ENCODE data around the gene S100A14.

S100A14 gene

DNA sequence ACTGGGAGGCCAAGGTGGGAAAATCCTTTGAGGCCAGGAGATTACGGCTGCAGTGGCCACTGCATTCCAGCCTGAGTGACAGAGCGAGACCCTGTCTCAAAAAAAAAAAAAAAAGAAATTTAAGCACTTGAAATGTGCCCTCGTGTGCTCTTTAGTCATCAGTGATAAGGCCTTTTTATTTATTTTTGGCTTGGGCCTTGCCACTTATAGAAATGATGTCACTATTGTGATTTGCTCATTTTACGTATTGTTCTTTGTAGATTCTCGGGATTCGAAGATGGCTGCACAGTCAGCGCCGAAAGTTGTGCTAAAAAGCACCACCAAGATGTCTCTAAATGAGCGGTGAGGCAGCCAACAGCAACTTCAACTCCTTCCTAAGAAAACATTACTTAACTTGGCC lies 20.2 kb upstream of the S100A14 start:
- DNase-seq = no peak

GRCh38 chr1:153635872-153636271 lies 19.7 kb upstream of the S100A14 start:
- DNase-seq = no peak

DNA sequence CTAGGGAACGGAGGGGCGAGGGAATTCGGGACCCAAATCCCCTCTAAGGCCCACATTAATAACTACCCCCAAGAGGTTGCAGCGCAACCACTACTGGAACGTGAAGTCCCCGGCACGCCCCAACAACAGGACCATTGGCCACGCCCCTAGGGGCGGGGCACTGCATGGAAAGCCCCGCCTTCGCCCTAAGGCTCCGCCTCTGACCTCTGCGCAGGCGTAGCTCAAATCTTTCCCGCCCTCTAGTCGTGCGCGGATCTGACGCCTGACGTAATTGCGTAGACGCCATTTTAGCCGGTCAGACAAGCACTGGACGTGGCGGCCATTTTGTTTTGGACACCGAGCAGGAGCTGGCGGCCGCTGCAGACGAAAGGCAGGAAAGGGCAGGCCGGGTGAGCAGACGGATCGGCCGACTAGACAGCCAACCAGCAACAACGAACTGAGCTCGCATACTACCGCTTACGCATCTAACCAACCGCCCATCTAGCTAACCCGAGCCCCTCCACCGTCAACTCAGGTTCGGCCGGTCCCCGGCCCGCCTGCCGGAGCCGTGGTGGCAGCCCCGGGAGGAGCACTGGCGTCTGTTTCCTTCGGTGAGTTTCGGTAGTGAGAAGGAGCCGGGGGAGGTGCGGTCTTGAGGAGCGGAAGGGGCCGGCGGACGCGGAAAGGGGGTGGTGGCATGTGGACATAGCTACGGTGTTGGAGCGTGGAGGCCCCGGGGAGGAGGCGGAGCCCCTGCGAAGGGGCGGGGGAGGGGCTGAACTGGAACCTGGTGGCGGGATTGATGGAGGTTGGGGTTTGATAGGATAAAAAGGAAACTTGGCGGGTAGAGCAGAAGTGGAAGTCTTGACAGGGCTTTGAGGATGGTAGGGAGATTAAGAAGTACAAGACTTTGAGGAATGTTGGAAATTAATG lies 17.9 kb upstream of the S100A14 start, which contains the start of gene CHTOP:
Gene CHTOP, plus strand, starts transcription at position 313 of the 912 bp plus-strand sequence. CDS start 2,523 bp downstream, outside the sequence.
- peak; percentile 83 for DNase-seq

GRCh38 chr1:153633161-153633753 lies 17.1 kb upstream of the S100A14 start:
- DNase-seq = no peak

GRCh38 chr1:153631047-153632022 lies 15.2 kb upstream of the S100A14 start:
- no peak for DNase-seq

- no peak for DNase-seq
Observed at GRCh38 chr1:153630384-153630783, 14.3 kb upstream of the S100A14 start.

GRCh38 chr1:153629971-153630370 lies 13.8 kb upstream of the S100A14 start:
- DNase-seq = no peak

DNA sequence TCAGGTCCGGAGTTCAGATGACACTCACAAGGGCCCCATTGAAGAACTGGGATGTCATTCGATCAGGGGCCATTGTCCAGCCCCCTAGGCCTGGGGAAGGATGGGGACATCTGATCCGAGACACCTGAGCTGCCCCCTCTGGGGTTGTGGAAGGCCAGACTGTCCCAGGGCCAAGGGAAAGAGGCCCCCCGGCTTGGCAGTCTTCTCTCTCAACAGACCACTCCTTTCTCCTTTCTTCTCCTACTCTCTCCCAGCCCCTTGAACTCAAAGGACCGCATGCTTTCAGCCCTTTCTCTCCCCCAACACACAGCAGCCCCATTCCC lies 13.2 kb upstream of the S100A14 start:
- no peak for DNase-seq

DNA sequence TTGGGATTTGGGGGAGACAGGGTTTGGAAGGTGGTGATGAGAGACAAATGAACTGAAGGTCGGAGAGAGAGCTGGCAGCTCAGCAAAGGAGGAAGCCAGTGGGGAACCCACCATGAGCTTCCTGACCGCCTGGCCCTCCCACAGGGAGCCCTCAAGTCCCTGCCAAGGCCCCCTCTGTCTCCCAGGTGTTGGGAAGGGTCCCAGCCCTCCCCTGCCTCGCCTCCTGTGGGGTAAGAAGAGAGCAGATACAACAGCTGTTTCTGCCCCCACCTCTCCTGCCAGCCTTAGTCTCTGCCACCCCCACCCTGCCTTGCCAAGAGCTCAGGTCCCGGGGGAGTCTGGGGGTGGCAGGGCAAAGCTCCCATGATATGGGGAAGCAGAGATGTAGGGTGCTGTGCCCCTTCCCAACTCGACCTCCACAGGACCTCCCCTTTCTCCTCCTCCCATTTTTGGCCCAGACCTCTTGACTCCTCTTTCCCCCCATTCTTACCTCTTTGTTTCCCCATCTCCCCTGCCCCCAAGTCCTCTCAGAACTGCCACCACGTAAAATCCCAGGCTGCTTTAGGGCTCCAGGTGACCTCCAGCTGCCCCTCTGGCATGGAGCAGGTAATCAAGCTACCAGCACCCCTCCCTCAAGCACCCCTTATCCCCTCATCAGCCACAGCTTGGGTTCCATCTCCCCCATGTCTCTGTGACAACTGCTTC lies 12.7 kb upstream of the S100A14 start:
- no peak for DNase-seq

- no peak for DNase-seq
Observed at GRCh38 chr1:153627715-153628626, 11.8 kb upstream of the S100A14 start, which contains the start of gene S100A1. Gene S100A1, plus strand, starts transcription at chr1:153628434. Its CDS starts 2,088 bp downstream, at chr1:153630522.

GRCh38 chr1:153626904-153627714 lies 11.0 kb upstream of the S100A14 start, which contains the start of gene S100A13:
Gene S100A13, minus strand, starts transcription at chr1:153627505. Its CDS starts 1,033 bp downstream, at chr1:153626472.
- no peak for DNase-seq

GRCh38 chr1:153626477-153626903 lies 10.4 kb upstream of the S100A14 start:
- no peak for DNase-seq

DNA sequence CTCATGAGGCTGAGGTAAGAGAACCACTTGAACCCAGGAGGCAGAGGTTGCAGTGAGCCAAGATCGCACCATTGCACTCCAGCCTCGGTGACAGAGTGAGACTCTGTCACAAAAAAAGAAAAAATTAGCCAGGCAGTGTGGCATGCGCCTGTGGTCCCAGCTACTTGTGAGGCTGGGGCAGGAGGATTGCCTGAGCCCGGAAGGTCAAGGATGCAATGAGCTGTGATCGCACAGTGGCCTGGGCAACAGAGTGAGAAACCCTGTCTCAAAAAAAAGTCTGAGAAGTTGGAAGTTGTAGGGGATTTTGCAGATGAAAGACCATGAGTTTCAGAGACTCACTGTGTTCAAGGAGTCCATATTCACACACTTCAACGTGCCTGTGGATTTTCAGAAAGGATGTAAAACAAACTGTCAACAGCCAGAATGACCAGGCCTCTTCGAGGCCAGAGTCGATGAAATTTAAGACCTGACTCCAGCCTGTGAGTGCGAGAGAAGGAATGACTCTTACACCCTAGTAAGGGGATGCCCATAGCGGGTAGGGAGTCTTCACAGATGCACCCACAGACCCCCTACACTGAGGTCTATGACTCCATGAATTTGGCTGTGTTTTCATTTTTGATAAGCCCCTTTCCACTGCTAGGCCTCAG lies 9.0 kb upstream of the S100A14 start:
- DNase-seq = no peak

- DNase-seq = no peak
Observed at GRCh38 chr1:153623101-153623500, 7.0 kb upstream of the S100A14 start.

- DNase-seq = no peak
Observed at GRCh38 chr1:153619171-153619570, 3.0 kb upstream of the S100A14 start.

GRCh38 chr1:153617663-153618062 lies 1.5 kb upstream of the S100A14 start:
- no peak for DNase-seq

GRCh38 chr1:153616917-153617311 lies 789 bp upstream of the S100A14 start:
- no peak for DNase-seq

DNA sequence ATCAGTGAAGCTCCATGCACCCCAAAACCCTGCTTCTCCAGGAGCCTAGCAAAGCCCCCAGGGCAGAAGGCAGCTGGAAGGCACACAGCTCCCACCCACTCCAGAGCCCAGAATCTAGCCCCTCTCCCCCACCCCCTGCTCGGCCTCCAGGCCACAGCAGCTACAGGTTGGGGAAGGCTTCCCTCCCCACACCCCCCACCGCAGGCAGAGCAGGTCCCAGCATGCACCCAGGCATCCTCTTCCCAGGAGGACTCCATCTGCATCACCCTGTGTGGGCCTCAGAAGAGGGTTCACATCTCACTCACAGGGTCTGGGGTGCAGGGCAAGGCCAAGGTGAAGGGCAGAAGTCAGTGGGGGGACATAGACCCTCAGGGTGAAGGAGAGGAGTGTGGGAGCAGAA lies 719 bp downstream of the S100A14 start:
- DNase-seq = no peak

DNA sequence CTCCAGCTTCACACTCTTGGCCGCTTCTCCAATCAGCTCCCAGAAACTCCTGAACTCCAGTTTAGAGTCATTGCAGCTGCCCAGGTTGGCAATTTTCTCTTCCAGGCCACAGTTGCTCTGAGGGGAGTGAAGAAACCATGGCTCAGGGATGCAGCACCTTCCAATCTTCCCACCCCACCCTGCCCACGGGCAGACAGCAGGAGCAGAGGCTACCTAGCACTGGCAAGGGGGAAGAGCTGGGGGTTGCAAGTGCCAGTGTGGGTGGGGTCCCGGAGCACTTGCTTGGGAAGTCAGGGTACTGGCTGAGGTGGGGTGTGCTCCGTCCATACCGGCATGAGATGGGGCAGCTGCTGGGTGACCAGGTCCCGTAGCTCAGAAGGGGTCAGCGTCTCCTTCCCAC lies 1.2 kb downstream of the S100A14 start:
- DNase-seq = no peak
